ENCODE results near the gene WNT6. TPM values are rescaled to one million over a fixed set of nuclear protein-coding genes. Genes with fewer than 3 reads are reported as not detected.
A peak's percentile ranks its signal among the peaks of the same experiment; 100 is the strongest.

The WNT6 gene
- total RNA-seq, 4 donors from 2014 or later, result 1.3 to 4.2 (median 4.0) TPM

DNA sequence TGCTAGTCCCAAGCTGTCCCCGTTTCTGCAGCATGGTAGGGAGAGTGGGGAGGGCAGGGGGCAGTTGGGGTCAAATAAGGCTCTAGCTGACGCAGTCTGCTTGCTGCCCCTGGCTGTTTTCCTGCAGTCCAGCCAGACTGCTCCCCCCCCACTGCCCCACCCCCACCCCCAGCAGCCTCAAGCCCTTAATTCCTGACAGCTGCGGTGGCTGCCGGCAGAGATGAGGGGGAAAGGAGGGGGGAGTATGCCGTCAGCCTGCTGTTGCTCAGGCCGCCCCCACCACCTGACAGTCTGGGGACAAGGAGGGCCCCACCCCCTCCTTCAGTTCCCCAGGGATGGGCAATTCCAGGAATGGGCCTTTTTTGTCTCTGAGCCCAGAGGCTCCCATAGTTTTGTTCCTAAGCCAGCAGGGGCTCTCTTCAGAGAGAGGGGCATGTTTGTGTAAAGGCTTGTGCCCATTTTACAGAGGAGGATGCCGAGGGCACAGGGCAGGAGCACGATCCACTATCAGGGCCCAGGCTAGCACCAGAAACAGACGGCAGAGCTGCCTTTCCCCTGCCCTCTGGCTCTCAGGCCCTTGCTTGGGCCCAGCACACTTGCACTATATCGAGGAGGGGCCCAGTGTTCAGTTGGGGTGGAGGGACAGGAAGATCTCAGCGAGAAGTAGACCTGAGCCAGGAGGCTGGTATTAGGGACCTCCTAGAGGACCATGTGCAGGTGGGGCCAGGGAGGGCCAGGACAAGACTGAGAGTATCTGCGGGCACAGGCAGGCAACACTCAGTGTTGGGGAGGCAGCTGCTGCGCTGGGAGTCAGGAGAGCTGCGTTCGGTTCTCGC lies 19.5 kb downstream of the WNT6 start:
- no peak overlapping the region for H3K4me3 ChIP-seq
- no peak for ATAC-seq
- no peak for TF ChIP-seq POLR2AphosphoS5 (IDR thresholded peaks at IDR 0.05)
- TF ChIP-seq EP300 (IDR thresholded peaks at IDR 0.05), result no peak
- TF ChIP-seq POLR2A (IDR thresholded peaks at IDR 0.05), result no peak
- TF ChIP-seq, protein P1, sequence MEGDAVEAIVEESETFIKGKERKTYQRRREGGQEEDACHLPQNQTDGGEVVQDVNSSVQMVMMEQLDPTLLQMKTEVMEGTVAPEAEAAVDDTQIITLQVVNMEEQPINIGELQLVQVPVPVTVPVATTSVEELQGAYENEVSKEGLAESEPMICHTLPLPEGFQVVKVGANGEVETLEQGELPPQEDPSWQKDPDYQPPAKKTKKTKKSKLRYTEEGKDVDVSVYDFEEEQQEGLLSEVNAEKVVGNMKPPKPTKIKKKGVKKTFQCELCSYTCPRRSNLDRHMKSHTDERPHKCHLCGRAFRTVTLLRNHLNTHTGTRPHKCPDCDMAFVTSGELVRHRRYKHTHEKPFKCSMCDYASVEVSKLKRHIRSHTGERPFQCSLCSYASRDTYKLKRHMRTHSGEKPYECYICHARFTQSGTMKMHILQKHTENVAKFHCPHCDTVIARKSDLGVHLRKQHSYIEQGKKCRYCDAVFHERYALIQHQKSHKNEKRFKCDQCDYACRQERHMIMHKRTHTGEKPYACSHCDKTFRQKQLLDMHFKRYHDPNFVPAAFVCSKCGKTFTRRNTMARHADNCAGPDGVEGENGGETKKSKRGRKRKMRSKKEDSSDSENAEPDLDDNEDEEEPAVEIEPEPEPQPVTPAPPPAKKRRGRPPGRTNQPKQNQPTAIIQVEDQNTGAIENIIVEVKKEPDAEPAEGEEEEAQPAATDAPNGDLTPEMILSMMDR (IDR thresholded peaks at IDR 0.05), result no peak
- peaks cover 100% of the 10 kb centered on the region for H3K27me3 ChIP-seq
- no peaks in the 10 kb centered on the region for H3K9me3 ChIP-seq
- H3K4me1 ChIP-seq, result peaks cover 0 to 34% (median 13%) of the 10 kb centered on the region in 3 donors
- WGBS, 2 donors (ENCODE audit: low coverage in 1 of 2), result 40% methylated on average over 3 of the region's 16 CpGs; no CpG with 5 or more reads in 1 of the 2 donors
- no peaks in the 10 kb centered on the region for H3K36me3 ChIP-seq
- H3K27ac ChIP-seq, result no peak overlapping the region

DNA sequence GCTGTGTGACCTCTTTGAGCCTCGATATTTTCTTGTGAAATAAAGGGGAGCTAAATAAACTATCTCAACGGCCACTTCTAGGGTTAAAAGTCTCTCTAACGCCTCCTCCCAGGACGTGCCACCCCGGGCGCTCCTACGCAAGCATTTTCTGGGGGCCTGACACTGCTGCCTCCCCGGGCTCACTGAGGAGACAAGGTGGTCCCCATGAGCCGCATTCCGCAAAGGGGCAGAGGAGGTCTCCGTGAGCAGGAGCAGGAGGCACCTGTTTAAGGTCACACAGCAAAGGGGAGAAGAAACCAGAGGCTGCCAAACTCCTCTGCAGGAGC lies 20.1 kb downstream of the WNT6 start:
- Histone ChIP-seq H3K36me3 (no peaks in the 10 kb centered on the region), H3K27me3 (peaks cover 100% of the 10 kb centered on the region), H3K4me1 (peaks cover 0 to 35% (median 13%) of the 10 kb centered on the region in 3 donors), H3K27ac (no peak overlapping the region), H3K4me3 (peak overlapping the region in 1 of 2 donors; percentile 39), H3K9me3 (no peaks in the 10 kb centered on the region)
- TF ChIP-seq POLR2AphosphoS5 (IDR thresholded peaks at IDR 0.05), result no peak
- TF ChIP-seq POLR2A (IDR thresholded peaks at IDR 0.05), result no peak
- TF ChIP-seq, protein P1 (IDR thresholded peaks at IDR 0.05), result no peak
- TF ChIP-seq EP300 (IDR thresholded peaks at IDR 0.05), result no peak
- no peak for ATAC-seq
- 17% methylated on average over 2 of the region's 11 CpGs; no CpG with 5 or more reads in 1 of the 2 donors for WGBS, 2 donors (ENCODE audit: low coverage in 1 of 2)

DNA sequence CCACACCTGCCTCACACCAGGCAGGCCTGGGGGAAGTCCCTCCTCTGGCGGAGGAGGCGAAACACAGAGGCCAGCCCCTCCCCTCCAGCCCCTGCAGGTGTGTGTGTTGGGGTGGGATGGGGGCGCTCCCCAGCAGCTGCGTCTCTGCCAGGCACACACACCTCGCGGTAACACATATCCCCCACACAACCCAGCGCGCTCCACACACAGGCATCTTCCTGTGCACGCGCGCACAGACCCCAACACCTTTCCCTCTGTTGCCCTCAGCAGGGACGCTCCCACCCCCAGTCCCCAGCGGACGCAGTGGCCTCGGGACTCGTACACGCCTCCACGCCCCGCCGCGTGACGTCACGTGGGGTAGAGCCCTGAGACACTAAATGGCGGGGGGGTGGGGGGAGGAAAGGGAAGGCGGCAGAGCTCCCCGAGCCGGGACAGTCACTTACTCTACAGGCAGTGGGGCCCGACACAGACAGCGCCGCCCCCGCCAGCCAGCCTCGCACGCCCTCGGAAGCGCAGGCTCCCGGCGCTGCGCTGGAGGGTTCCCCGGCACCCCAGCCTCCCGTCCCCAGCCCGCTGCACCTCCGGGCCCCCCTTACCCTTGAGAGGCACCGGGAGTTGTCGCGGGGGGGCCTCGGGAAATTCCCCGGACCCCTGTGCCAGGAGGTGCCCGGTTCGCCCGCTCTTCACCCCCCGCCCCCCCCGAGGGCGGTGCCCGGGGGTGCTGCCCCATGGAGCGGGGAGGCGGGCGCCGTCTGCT lies 20.7 kb downstream of the WNT6 start, which contains the start of gene WNT10A:
Gene WNT10A (plus strand): TSS at position 751 of the 757 bp plus-strand sequence. CDS start 144 bp downstream, outside the sequence.
- WGBS, 2 donors (ENCODE audit: low coverage in 1 of 2), result 2% methylated on average over 11 of the region's 58 CpGs; no CpG with 5 or more reads in 1 of the 2 donors
- H3K36me3 ChIP-seq, result no peaks in the 10 kb centered on the region

DNA sequence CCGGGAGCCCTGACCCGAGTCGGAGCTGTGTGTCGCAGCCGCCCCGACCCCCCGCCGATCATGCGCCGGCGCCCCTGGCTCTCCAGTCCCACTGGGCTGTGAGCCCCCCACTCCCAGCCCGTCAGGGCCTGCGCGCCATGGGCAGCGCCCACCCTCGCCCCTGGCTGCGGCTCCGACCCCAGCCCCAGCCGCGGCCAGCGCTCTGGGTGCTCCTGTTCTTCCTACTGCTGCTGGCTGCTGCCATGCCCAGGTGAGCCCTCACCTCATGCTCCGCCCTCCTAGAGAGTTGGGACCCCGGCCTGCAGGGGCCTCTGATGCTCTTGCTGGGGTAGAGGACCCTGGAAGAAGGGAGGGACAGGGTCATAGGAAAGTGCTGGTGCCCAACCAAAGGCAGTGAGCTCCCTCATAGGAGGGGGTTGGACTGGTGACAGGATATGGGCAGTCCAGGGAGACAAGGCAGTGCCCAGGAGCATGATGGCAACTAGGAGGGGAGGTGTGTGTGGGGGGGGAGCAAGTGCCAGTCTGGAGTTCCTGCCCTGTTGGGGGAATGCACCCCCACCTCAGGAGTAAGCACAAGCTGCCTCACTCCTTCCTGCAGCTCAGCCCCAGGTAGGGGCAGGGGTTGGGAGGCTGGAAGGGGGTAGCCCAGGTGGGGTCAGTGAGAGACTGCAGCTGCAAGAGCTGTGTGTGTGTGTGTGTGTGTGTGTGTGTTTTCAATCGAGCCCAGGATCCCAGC lies 21.4 kb downstream of the WNT6 start:
- no peaks in the 10 kb centered on the region for H3K36me3 ChIP-seq
- WGBS, 2 donors (ENCODE audit: low coverage in 1 of 2), result 20% methylated on average over 1 of the region's 24 CpGs
- H3K9me3 ChIP-seq, result no peaks in the 10 kb centered on the region
- no peak for TF ChIP-seq POLR2AphosphoS5 (IDR thresholded peaks at IDR 0.05)
- TF ChIP-seq, protein P1 (IDR thresholded peaks at IDR 0.05), result no peak
- no peak for TF ChIP-seq EP300 (IDR thresholded peaks at IDR 0.05)
- peak in 1 of 2 donors; percentile 8 for TF ChIP-seq POLR2A (IDR thresholded peaks at IDR 0.05)
- no peak overlapping the region for H3K27ac ChIP-seq
- H3K4me3 ChIP-seq, result peak overlapping the region in 1 of 2 donors; percentile 39
- no peak for ATAC-seq
- H3K4me1 ChIP-seq, result peaks cover 0 to 35% (median 13%) of the 10 kb centered on the region in 3 donors
- H3K27me3 ChIP-seq, result peaks cover 93% of the 10 kb centered on the region

More for the DNA sequence above, 20.7 kb downstream of the WNT6 start, which contains the start of gene WNT10A:
- Histone ChIP-seq H3K4me1 (peaks cover 0 to 35% (median 13%) of the 10 kb centered on the region in 3 donors), H3K9me3 (no peaks in the 10 kb centered on the region), H3K27me3 (peaks cover 98% of the 10 kb centered on the region), H3K4me3 (peak within 1 kb of the TSS in 1 of 2 donors; percentile 39), H3K27ac (no peak within 1 kb of the TSS)
- ATAC-seq, result no peak
- TF ChIP-seq, protein P1 (IDR thresholded peaks at IDR 0.05), result no peak
- no peak for TF ChIP-seq POLR2A (IDR thresholded peaks at IDR 0.05)
- no peak for TF ChIP-seq EP300 (IDR thresholded peaks at IDR 0.05)
- TF ChIP-seq POLR2AphosphoS5 (IDR thresholded peaks at IDR 0.05), result no peak
